Activated T-helper 1 cell treated with anti-CD3 and anti-CD28 coated beads, Interleukin-12 subunit alpha, Interleukin-12 subunit beta, Interleukin-2, Interleukin-4 antibody, amounts not matched to agents 30 ng/mL and 10 ng/mL and 1 ng/mL, durations not matched to agents 14 hours and 24 hours and 36 hours (primary cell): Measurements from ENCODE around the gene PPP1R9A. TPM values are rescaled to one million over a fixed set of nuclear protein-coding genes. Genes with fewer than 3 reads are reported as not detected.

Experiments
- DNase-seq: peaks from one replicate; pipeline ENCODE4 v3.0.0; 2021; ENCODE audit warnings: low spot score
- H3K27ac Mint-ChIP-seq: one replicate; pipeline ENCODE4 v1.8.0; 2021; ENCODE audit warnings: mild to moderate bottlenecking, mixed read lengths
- H3K27me3 Mint-ChIP-seq: one replicate; pipeline ENCODE4 v1.8.0; 2022; ENCODE audit warnings: mild to moderate bottlenecking, moderate library complexity, mixed read lengths; ENCODE audit not compliant: insufficient read depth
- H3K36me3 Mint-ChIP-seq: one replicate; pipeline ENCODE4 v1.8.0; 2021; ENCODE audit warnings: low read depth, mixed read lengths
- H3K4me1 Mint-ChIP-seq: one replicate; pipeline ENCODE4 v1.8.0; 2021; ENCODE audit warnings: low read depth, mixed read lengths
- H3K4me3 Mint-ChIP-seq: one replicate; pipeline ENCODE4 v1.8.0; 2021; ENCODE audit warnings: mild to moderate bottlenecking, moderate library complexity, mixed read lengths
- H3K9me3 Mint-ChIP-seq: one replicate; pipeline ENCODE4 v1.8.0; 2021; ENCODE audit warnings: mixed read lengths
- intact Hi-C: fragments of 100-400 bp; cut with micrococcal nuclease; formaldehyde crosslinking; loops from one replicate; pipeline ENCODE4 v1.15.1; 2024
- total RNA-seq: library from RNA; stranded (reverse); gene quantifications from 2 replicates; pipeline ENCODE4 v1.2.3, GENCODE V29; 2022

The PPP1R9A gene
- total RNA-seq, 1 donor from 2014 or later: not detected

DNA sequence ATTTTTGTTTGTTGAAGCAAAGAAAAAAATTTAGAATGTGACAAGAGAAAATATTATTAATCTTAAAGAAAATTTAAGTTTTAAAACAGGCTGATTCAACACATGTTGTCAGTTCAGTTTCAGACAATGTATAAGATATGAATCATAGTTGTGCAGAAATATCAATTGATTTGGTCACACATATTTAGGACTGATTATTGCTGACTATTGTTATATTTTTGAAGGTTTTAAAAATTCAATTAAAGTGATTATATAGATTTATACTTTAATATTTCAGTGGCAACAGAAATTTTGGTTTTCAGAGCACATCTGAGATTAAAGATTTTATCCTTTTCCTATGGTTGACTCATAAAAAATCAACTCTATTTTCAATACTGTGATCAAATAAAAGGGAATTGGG is 284.4 kb downstream of the PPP1R9A start:
- H3K4me3 Mint-ChIP-seq: no peak overlapping the region
- H3K9me3 Mint-ChIP-seq: no peaks in the 10 kb centered on the region
- no peaks in the 10 kb centered on the region for H3K4me1 Mint-ChIP-seq
- DNase-seq: no peak
- intact Hi-C loops: no loop called here
- no peaks in the 10 kb centered on the region for H3K27me3 Mint-ChIP-seq
- no peak overlapping the region for H3K27ac Mint-ChIP-seq
- H3K36me3 Mint-ChIP-seq: no peaks in the 10 kb centered on the region

DNA sequence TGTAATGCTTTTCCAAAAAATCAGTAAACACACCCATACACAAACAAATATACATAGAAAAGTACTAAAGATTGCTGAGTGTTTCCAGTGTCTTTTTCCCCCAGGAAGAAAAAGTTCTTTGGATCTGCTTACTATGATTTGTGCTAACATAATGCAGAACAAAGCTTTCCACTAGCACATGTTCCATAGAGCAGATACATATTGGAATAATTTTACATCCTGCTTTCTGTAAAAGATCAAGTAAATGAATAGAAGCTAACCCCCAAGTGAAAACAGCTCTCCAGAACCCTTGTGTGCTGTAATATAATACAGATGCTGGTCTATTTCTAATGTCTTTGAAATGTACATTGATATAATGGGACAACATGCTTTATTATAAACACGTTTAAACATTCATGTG is 291.5 kb downstream of the PPP1R9A start:
- no peak overlapping the region for H3K4me3 Mint-ChIP-seq
- H3K36me3 Mint-ChIP-seq: no peaks in the 10 kb centered on the region
- intact Hi-C loops: no loop called here
- H3K4me1 Mint-ChIP-seq: no peaks in the 10 kb centered on the region
- no peaks in the 10 kb centered on the region for H3K9me3 Mint-ChIP-seq
- DNase-seq: no peak
- H3K27ac Mint-ChIP-seq: no peak overlapping the region
- peaks cover 1% of the 10 kb centered on the region for H3K27me3 Mint-ChIP-seq

DNA sequence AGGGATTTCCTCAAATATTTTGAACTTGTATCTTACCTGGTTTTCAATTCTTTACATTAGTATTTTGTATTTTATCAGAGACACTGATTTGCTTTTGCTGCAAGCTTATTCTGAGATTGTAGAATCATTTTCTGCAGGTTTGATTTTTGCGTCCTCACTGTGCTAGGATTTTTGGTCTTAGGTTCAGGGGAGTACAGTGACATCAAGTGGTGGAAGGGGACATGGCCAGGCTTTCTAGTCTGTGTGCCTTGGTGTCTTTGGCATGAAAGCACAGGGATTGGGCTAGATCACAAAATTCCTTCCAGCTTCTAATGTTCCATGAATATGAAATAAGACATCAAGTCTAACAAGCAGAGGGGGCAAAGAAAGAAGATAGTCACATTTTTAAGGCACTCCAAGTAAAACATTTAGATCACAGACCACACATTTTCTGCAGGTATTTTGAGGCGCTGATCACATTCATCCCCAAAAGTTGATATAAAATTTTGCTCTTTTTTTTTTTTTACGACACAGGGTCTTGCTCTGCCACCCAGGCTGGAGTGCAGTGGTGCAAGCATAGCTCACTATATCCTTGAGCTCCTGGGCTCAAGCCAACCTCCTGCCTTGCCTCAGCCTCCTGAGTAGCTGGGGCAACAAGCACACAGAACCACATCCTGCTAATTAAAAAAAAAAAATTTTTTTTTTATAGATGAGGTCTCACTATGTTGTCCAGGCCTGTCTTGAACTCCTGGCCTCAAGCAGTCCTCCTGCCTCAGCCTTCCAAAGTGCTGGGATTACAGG is 292.6 kb downstream of the PPP1R9A start:
- Mint-ChIP-seq H3K4me1 (no peaks in the 10 kb centered on the region), H3K27ac (no peak overlapping the region), H3K36me3 (no peaks in the 10 kb centered on the region), H3K4me3 (no peak overlapping the region), H3K9me3 (no peaks in the 10 kb centered on the region), H3K27me3 (peaks cover 1% of the 10 kb centered on the region)
- DNase-seq: no peak
- intact Hi-C loops: no loop called here

DNA sequence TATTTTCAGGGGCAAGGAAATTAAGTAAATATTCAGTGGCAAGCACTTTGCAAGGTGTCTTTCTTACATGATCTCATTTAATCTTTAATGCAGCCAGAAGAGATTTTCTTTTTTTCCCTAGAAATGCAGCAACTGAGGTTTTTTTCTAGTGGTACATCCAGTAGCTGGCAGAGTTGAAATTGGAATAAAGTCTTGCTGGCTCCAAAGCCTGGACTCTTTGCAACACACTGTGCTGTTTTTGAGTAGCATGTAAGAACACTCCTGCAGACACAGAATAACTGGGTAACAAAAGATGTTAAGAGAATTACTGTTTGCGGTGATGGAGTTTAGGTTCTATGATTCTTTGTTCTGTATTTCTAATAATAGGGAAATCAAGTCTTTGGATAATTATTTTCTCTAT is 293.3 kb downstream of the PPP1R9A start:
- no peak overlapping the region for H3K27ac Mint-ChIP-seq
- intact Hi-C loops: no loop called here
- H3K9me3 Mint-ChIP-seq: no peaks in the 10 kb centered on the region
- no peak for DNase-seq
- peaks cover 1% of the 10 kb centered on the region for H3K27me3 Mint-ChIP-seq
- no peak overlapping the region for H3K4me3 Mint-ChIP-seq
- H3K36me3 Mint-ChIP-seq: no peaks in the 10 kb centered on the region
- no peaks in the 10 kb centered on the region for H3K4me1 Mint-ChIP-seq

DNA sequence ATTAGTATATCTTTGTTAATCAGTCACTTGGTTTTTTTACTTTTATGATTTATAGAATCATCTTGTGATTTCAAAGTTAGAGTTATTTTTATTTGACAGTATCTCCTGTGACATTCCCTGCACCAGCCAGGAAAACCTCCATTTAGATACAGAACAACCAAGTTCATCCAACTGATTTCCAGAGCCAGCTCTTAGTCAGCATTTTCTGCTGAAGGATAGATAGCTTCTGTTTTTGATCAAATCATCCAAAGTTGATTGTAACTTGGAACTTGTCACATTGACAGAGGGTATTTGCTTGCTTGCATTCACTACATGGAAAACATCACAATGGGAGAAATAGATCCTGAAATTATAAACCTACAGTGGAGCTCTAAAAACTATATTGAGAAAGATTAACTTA is 294.3 kb downstream of the PPP1R9A start:
- Mint-ChIP-seq H3K9me3 (no peaks in the 10 kb centered on the region), H3K4me3 (no peak overlapping the region), H3K27ac (no peak overlapping the region), H3K4me1 (no peaks in the 10 kb centered on the region), H3K27me3 (peaks cover 1% of the 10 kb centered on the region), H3K36me3 (no peaks in the 10 kb centered on the region)
- intact Hi-C loops: no loop called here
- DNase-seq: no peak

DNA sequence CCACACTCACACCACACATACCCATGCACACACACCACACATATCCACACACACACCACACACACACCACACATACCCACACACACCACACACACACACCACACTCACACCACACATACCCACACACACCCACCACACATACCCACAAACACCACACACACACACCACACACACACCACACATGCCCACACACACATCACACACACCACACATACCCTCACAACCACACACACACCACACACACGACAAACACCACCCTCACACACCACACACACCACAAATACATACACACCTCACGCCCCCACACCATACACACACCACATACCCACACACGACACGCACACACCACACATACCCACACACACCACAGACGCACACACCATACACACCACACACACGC is 297.2 kb downstream of the PPP1R9A start:
- Mint-ChIP-seq H3K27me3 (no peaks in the 10 kb centered on the region), H3K4me1 (no peaks in the 10 kb centered on the region), H3K9me3 (no peaks in the 10 kb centered on the region), H3K27ac (no peak overlapping the region), H3K4me3 (no peak overlapping the region), H3K36me3 (no peaks in the 10 kb centered on the region)
- intact Hi-C loops: no loop called here
- no peak for DNase-seq

DNA sequence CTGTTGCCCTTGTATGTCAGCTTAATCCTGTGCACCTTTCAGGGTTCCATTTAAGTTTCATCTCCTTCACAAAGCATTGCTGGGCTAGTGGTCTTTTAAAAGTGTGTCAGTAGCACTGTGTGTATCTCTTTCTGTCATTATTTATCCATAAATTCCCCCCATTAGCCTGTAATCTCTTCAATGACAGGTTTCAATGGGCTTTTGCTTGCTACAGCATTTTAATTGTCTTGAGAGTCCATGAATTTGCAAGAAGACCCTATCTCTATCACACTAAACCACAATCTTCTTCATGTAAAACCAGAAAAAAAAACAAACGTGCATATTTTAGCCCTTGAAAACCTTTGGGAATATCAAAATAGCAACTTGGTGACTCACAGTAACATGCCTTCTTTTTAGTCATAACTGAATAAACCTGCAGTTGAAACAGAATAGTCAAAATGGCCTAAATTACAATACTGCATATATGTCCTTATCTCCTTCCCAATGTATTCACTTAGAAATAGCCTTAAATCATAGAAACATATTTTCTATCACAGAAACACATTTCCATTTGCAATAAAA is 298.4 kb downstream of the PPP1R9A start:
- H3K27me3 Mint-ChIP-seq: no peaks in the 10 kb centered on the region
- H3K36me3 Mint-ChIP-seq: no peaks in the 10 kb centered on the region
- H3K9me3 Mint-ChIP-seq: no peaks in the 10 kb centered on the region
- no peak overlapping the region for H3K27ac Mint-ChIP-seq
- H3K4me1 Mint-ChIP-seq: no peaks in the 10 kb centered on the region
- DNase-seq: no peak
- intact Hi-C loops: no loop called here
- H3K4me3 Mint-ChIP-seq: no peak overlapping the region

DNA sequence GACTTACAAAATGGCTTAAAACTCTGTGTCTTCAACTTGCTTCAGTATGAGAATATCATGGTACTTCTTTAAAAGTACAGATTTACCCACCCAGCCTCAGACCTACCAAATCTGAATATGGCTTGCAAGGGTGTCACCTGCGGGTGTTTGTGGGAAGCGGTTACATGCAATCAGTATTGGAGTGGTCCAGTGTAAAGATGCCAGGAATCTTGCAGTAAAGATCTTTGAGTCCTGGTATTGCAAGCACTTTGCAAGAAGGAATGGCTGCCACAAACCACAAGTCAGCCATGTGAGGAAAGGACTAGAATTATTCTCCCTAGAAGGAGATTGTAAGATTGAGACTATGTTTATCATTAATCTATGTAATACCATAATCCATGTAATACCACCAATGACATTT is 301.9 kb downstream of the PPP1R9A start:
- Mint-ChIP-seq H3K4me3 (no peak overlapping the region), H3K9me3 (no peaks in the 10 kb centered on the region), H3K27ac (no peak overlapping the region)

DNA sequence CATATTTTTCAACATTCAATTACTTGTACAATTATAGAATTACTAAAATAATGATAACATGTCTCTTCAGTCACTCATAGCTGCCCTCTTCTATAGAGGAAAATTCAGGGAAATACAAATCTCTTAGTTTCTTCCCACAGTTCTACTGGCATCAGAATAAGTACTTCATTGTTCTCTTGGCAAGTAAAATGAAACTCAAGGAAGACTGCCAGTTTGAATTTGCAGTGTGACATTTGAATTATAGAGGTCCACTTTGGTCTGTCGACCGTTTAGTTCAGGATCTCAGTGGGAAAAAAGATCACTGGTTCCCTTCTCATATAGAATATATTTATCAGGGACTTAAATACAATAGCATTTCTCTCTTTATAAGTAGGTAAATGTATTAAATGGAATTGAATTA is 302.4 kb downstream of the PPP1R9A start:
- Mint-ChIP-seq H3K4me1 (no peaks in the 10 kb centered on the region), H3K27ac (no peak overlapping the region), H3K4me3 (no peak overlapping the region), H3K27me3 (no peaks in the 10 kb centered on the region), H3K9me3 (no peaks in the 10 kb centered on the region), H3K36me3 (no peaks in the 10 kb centered on the region)
- no peak for DNase-seq
- intact Hi-C loops: no loop called here

More for the DNA sequence above, 301.9 kb downstream of the PPP1R9A start:
- H3K27me3 Mint-ChIP-seq: no peaks in the 10 kb centered on the region
- H3K36me3 Mint-ChIP-seq: no peaks in the 10 kb centered on the region
- no peak for DNase-seq
- H3K4me1 Mint-ChIP-seq: no peaks in the 10 kb centered on the region
- intact Hi-C loops: no loop called here

DNA sequence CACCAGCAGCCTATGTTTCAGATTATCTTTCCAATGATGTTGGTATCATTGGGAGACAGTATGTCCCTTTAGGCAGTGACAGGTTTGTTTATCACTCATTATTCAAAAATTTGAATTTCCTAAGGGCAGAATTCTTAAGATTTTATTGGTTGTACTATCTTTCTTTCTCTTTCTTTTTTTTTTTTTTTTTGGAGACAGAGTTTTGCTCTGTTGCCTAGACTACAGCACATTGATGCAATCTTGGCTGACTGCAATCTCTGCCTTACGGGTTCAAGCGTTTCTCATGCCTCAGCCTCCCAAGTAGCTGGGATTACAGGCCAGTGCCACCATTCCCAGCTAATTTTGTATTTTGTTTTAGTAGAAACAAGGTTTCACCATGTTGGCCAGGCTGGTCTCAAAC is 305.8 kb downstream of the PPP1R9A start:
- Mint-ChIP-seq H3K27me3 (no peaks in the 10 kb centered on the region), H3K4me1 (no peaks in the 10 kb centered on the region), H3K36me3 (no peaks in the 10 kb centered on the region), H3K4me3 (no peak overlapping the region), H3K9me3 (no peaks in the 10 kb centered on the region), H3K27ac (no peak overlapping the region)
- intact Hi-C loops: no loop called here
- no peak for DNase-seq

DNA sequence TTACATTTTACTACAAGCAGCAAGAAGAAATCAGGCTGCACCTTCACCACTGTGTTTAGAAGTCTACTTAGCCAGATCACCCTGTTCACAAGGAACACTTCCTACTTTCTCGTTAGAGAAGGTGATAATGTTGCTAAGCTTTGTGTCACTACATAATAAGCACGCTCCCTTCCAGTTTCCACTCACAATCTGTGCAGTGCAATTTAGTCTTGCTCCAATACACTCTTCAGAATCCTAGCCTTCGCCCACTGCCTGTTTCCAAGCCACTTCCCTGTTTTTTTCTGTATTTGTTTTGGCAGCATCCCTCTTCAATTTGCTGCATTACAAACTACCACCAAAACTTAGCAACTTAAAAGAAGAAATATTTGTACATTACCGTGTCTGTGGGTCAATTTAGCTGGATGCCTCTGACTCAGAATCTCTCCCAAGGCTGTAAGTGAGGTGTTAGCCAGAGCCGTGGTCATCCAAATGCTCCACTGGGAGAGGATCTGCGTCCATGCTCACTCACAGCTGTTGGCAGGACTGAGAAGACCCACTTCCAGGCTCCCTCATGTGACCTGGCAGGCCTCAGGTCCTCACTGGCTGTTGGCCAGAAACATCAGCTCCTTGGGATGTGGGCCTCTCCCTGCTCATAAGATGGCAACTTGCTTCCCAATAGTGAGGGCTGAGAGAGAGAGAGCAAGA is 306.6 kb downstream of the PPP1R9A start:
- H3K27ac Mint-ChIP-seq: no peak overlapping the region

DNA sequence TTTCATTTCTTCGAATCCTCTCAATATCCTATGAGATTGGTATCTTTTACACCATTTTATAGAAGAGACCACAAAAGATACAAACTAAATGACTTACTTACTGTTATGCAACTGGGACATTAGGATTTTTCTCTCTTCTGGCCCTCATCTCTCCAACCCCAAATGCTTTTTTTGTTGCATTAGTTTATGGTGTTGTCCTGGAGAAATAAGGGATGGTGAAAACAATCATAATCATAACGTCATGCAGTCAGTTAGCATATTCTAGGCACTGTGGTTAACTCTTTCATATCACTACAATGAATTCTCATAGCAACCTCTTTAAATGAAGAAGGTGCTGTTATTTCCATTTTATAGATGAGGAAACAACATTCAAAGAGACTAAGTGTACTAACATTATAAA is 312.3 kb downstream of the PPP1R9A start:
- H3K4me1 Mint-ChIP-seq: no peaks in the 10 kb centered on the region
- H3K36me3 Mint-ChIP-seq: no peaks in the 10 kb centered on the region
- H3K27ac Mint-ChIP-seq: no peak overlapping the region
- H3K27me3 Mint-ChIP-seq: no peaks in the 10 kb centered on the region
- no peaks in the 10 kb centered on the region for H3K9me3 Mint-ChIP-seq
- DNase-seq: no peak
- intact Hi-C loops: no loop called here
- no peak overlapping the region for H3K4me3 Mint-ChIP-seq

More for the DNA sequence above, 306.6 kb downstream of the PPP1R9A start:
- no peaks in the 10 kb centered on the region for H3K36me3 Mint-ChIP-seq
- H3K4me1 Mint-ChIP-seq: no peaks in the 10 kb centered on the region
- no peaks in the 10 kb centered on the region for H3K27me3 Mint-ChIP-seq
- intact Hi-C loops: no loop called here
- DNase-seq: no peak
- no peaks in the 10 kb centered on the region for H3K9me3 Mint-ChIP-seq
- H3K4me3 Mint-ChIP-seq: no peak overlapping the region

DNA sequence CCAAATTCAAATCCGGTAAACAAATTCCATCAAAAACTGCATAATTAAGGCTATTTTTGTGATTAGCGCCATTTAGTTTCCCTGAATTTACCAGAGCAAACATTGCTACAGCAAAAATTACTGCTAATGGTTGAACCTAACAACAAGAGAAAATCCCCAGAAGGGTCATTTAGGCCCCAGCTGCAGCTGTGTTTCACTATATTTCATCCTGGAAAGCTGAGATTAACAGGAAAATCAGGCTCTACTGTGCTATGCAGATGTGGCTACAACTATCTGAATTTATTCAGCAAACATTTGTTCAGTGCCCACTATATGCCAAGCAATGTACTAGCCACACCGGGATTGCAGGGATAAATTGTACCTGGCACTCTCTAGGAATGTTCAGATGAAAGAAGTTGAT is 312.9 kb downstream of the PPP1R9A start:
- no peaks in the 10 kb centered on the region for H3K4me1 Mint-ChIP-seq
- H3K27me3 Mint-ChIP-seq: no peaks in the 10 kb centered on the region
- no peak overlapping the region for H3K4me3 Mint-ChIP-seq
- no peak overlapping the region for H3K27ac Mint-ChIP-seq
- H3K9me3 Mint-ChIP-seq: no peaks in the 10 kb centered on the region
- no peak for DNase-seq
- intact Hi-C loops: no loop called here
- H3K36me3 Mint-ChIP-seq: no peaks in the 10 kb centered on the region
